Measurements from ENCODE around the gene CRB3. TPM values are rescaled to one million over a fixed set of nuclear protein-coding genes. Genes with fewer than 3 reads are reported as not detected.

CRB3 gene
- total and polyA plus RNA-seq, 2 of the 4 experiments (the other 2 are of a cell fraction), result not detected

DNA sequence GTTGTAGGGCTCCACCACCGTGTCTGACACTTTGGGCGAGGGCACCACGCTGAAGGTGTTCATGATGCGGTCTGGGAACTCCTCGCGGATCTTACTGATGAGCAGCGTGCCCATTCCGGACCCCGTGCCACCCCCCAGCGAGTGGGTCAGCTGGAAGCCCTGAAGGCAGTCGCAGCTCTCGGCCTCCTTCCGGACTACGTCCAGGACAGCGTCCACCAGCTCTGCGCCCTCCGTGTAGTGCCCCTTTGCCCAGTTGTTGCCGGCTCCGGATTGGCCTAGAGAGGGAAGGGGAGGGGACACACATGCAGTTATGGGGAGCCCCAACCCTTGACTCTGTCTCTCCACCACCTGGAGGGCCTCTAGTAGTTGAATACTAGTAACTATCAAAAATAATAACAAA is 31.9 kb downstream of the CRB3 start:
- no peak overlapping the region for H3K27ac ChIP-seq (ENCODE audit: insufficient read depth, low read length)
- H3K56ac ChIP-seq (ENCODE audit: extremely low read depth, insufficient read depth, low read length), result no peak overlapping the region
- no peak overlapping the region for H3K14ac ChIP-seq (replicated peaks; ENCODE audit: low read depth, low read length)
- H2BK5ac ChIP-seq (ENCODE audit: low read depth, low read length, poor library complexity, severe bottlenecking), result no peak overlapping the region
- H3K4me1 ChIP-seq (ENCODE audit: control insufficient read depth, insufficient read depth, low read length), result no peaks in the 10 kb centered on the region
- no peak overlapping the region for H2AK5ac ChIP-seq (ENCODE audit: low read depth, low read length)
- peaks cover 12% of the 10 kb centered on the region for H3K9me3 ChIP-seq (ENCODE audit: control insufficient read depth, insufficient read depth, low read length)
- TF ChIP-seq, protein P1, sequence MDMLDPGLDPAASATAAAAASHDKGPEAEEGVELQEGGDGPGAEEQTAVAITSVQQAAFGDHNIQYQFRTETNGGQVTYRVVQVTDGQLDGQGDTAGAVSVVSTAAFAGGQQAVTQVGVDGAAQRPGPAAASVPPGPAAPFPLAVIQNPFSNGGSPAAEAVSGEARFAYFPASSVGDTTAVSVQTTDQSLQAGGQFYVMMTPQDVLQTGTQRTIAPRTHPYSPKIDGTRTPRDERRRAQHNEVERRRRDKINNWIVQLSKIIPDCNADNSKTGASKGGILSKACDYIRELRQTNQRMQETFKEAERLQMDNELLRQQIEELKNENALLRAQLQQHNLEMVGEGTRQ (IDR thresholded peaks at IDR 0.05; ENCODE audit: low read depth, low read length), result no peak
- TF ChIP-seq, protein P2, sequence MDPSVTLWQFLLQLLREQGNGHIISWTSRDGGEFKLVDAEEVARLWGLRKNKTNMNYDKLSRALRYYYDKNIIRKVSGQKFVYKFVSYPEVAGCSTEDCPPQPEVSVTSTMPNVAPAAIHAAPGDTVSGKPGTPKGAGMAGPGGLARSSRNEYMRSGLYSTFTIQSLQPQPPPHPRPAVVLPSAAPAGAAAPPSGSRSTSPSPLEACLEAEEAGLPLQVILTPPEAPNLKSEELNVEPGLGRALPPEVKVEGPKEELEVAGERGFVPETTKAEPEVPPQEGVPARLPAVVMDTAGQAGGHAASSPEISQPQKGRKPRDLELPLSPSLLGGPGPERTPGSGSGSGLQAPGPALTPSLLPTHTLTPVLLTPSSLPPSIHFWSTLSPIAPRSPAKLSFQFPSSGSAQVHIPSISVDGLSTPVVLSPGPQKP (IDR thresholded peaks at IDR 0.05; ENCODE audit: borderline replicate concordance, low read depth, low read length), result no peak
- TF ChIP-seq BHLHE40 (IDR thresholded peaks at IDR 0.05; ENCODE audit: low read depth, low read length) (no peak), CHD1 (IDR thresholded peaks at IDR 0.05; ENCODE audit: low read depth, low read length) (no peak), RFX5 (IDR thresholded peaks at IDR 0.05; ENCODE audit: low read depth, low read length) (no peak), SMC3 (IDR thresholded peaks at IDR 0.05; ENCODE audit: low read depth, low read length) (no peak), CEBPB (IDR thresholded peaks at IDR 0.05; ENCODE audit: low read depth, low read length) (no peak), MAZ (IDR thresholded peaks at IDR 0.05; ENCODE audit: borderline replicate concordance, low read depth, low read length) (no peak), MXI1 (IDR thresholded peaks at IDR 0.05; ENCODE audit: borderline replicate concordance, low read depth, low read length) (no peak), NFE2L2 (IDR thresholded peaks at IDR 0.05; ENCODE audit: low read depth, low read length) (no peak), RAD21 (IDR thresholded peaks at IDR 0.05; ENCODE audit: low read length) (no peak), MAFK (IDR thresholded peaks at IDR 0.05; ENCODE audit: low read depth, low read length) (no peak), FOS (IDR thresholded peaks at IDR 0.05; ENCODE audit: low read depth, low read length) (no peak)
- TF ChIP-seq, protein P3, sequence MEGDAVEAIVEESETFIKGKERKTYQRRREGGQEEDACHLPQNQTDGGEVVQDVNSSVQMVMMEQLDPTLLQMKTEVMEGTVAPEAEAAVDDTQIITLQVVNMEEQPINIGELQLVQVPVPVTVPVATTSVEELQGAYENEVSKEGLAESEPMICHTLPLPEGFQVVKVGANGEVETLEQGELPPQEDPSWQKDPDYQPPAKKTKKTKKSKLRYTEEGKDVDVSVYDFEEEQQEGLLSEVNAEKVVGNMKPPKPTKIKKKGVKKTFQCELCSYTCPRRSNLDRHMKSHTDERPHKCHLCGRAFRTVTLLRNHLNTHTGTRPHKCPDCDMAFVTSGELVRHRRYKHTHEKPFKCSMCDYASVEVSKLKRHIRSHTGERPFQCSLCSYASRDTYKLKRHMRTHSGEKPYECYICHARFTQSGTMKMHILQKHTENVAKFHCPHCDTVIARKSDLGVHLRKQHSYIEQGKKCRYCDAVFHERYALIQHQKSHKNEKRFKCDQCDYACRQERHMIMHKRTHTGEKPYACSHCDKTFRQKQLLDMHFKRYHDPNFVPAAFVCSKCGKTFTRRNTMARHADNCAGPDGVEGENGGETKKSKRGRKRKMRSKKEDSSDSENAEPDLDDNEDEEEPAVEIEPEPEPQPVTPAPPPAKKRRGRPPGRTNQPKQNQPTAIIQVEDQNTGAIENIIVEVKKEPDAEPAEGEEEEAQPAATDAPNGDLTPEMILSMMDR (conservative IDR thresholded peaks at IDR 0.05; ENCODE audit: low read depth, low read length), result no peak
- DNase-seq (no peak), ATAC-seq (ENCODE audit: low read depth) (no peak)
- no peaks in the 10 kb centered on the region for H4K20me1 ChIP-seq (ENCODE audit: insufficient read depth, low read length)
- no TSS peak for BruUV-seq (replicated peaks)
- no peak overlapping the region for H2BK15ac ChIP-seq (ENCODE audit: low read depth, low read length)
- dilution Hi-C loops (cut with HindIII; ENCODE audit: low sequenced_read_pairs, unreplicated experiment), result no loop called here
- no peaks in the 10 kb centered on the region for H3K36me3 ChIP-seq (ENCODE audit: control insufficient read depth, insufficient read depth, low read length)
- in situ Hi-C loops (cut with MboI; ENCODE audit: low sequenced_read_pairs), result no loop called here
- no peak overlapping the region for H2AK9ac ChIP-seq (replicated peaks; ENCODE audit: low read depth, low read length, poor library complexity)
- H3K4me2 ChIP-seq (ENCODE audit: low read depth, low read length), result no peak overlapping the region
- intact Hi-C loops (cut with micrococcal nuclease), result no loop called here
- H3K27me3 ChIP-seq (ENCODE audit: control insufficient read depth, insufficient read depth, low read length), result peaks cover 8% of the 10 kb centered on the region
- no peak overlapping the region for H2AFZ ChIP-seq (replicated peaks; ENCODE audit: low read length, poor library complexity)
- no peak overlapping the region for H4K8ac ChIP-seq (ENCODE audit: low read depth in 2 of 2, low read length in 2 of 2)
- no peak overlapping the region for H3K4ac ChIP-seq (ENCODE audit: low read depth, low read length)
- no peak overlapping the region for H3K4me3 ChIP-seq (ENCODE audit: insufficient read depth, low read depth, low read length)
- CTCF ChIA-PET, result no interaction called here
- no peak overlapping the region for H2BK20ac ChIP-seq (ENCODE audit: low read depth, low read length)
- WGBS, 2 experiments (ENCODE audit: extremely low coverage in 2 of 2, insufficient read length in 1 of 2), result 88% methylated on average over 10 of the region's 19 CpGs; no CpG with 5 or more reads in 1 of the 2 experiments
- POLR2A ChIA-PET (ENCODE audit: unreplicated experiment), result no interaction called here
- no peak overlapping the region for H2BK120ac ChIP-seq (ENCODE audit: low read depth, low read length)
- no peaks in the 10 kb centered on the region for H3K79me1 ChIP-seq (ENCODE audit: low read depth in 1 of 2, low read length in 2 of 2)
- H4K91ac ChIP-seq (ENCODE audit: insufficient read depth, low read depth, low read length), result no peak overlapping the region
- no peak overlapping the region for H3K9ac ChIP-seq (ENCODE audit: low read depth, low read length)
- no peak overlapping the region for H4K5ac ChIP-seq (ENCODE audit: low read depth, low read length)
- H3K9me1 ChIP-seq (ENCODE audit: insufficient read depth, low read length), result no peaks in the 10 kb centered on the region
- no peak overlapping the region for H3K18ac ChIP-seq (ENCODE audit: low read depth, low read length)
- H3K23ac ChIP-seq (ENCODE audit: low read depth, low read length), result no peak overlapping the region
